Measurements from ENCODE around the gene TEAD1.

The TEAD1 gene

GRCh38 chr11:12673924-12674570, at the start of gene TEAD1:
Gene TEAD1, plus strand, starts transcription at chr11:12674421.
- peak within 1 kb of the TSS; percentile 56 for H3K4me3 ChIP-seq (ENCODE audit: low read depth, low read length)
- TF ChIP-seq CTCF (IDR thresholded peaks at IDR 0.05; ENCODE audit: borderline replicate concordance, insufficient read depth, low read depth, low read length): no peak

- no peak overlapping the region for H3K4me3 ChIP-seq (ENCODE audit: low read depth, low read length)
Observed at GRCh38 chr11:12624595-12624994, 49.6 kb upstream of the TEAD1 start.

GRCh38 chr11:12625438-12626071, 48.7 kb upstream of the TEAD1 start:
- no peak overlapping the region for H3K4me3 ChIP-seq (ENCODE audit: low read depth, low read length)
- TF ChIP-seq CTCF (IDR thresholded peaks at IDR 0.05; ENCODE audit: borderline replicate concordance, insufficient read depth, low read depth, low read length): no peak

More at GRCh38 chr11:12624595-12624994, 49.6 kb upstream of the TEAD1 start:
- no peak for TF ChIP-seq CTCF (IDR thresholded peaks at IDR 0.05; ENCODE audit: borderline replicate concordance, insufficient read depth, low read depth, low read length)

- TF ChIP-seq CTCF (IDR thresholded peaks at IDR 0.05; ENCODE audit: borderline replicate concordance, insufficient read depth, low read depth, low read length): no peak
- H3K4me3 ChIP-seq (ENCODE audit: low read depth, low read length): no peak overlapping the region
Observed at GRCh38 chr11:12626616-12627015, 47.6 kb upstream of the TEAD1 start.

- TF ChIP-seq CTCF (IDR thresholded peaks at IDR 0.05; ENCODE audit: borderline replicate concordance, insufficient read depth, low read depth, low read length): no peak
- no peak overlapping the region for H3K4me3 ChIP-seq (ENCODE audit: low read depth, low read length)
Observed at GRCh38 chr11:12628314-12628713, 45.9 kb upstream of the TEAD1 start.

GRCh38 chr11:12629601-12630313, 44.5 kb upstream of the TEAD1 start:
- no peak for TF ChIP-seq CTCF (IDR thresholded peaks at IDR 0.05; ENCODE audit: borderline replicate concordance, insufficient read depth, low read depth, low read length)
- no peak overlapping the region for H3K4me3 ChIP-seq (ENCODE audit: low read depth, low read length)

Measured in GM12875 (cell line).